HG02840 (cell line): ENCODE results near the gene BCL2L11.
A peak's percentile ranks its signal among the peaks of the same experiment; 100 is the strongest.
"Not testable (repeated sequence)": the region's sequence is repeated elsewhere in the genome, so short reads cannot be mapped to it uniquely, and the experiment has no call there.

Experiments
- ATAC-seq: cut with Tn5 transposase; IDR thresholded peaks from one replicate; pipeline ENCODE4 v1.9.1; 2021; ENCODE audit warnings: mild to moderate bottlenecking, moderate library complexity, moderate number of reproducible peaks; ENCODE audit not compliant: unreplicated experiment, low FRiP score

Gene BCL2L11

GRCh38 chr2:111120253-111121027 lies at the start of gene BCL2L11:
Gene BCL2L11 (plus strand): TSS chr2:111120914. CDS start chr2:111123746, 2,832 bp downstream.
- ATAC-seq, result peak; percentile 54

GRCh38 chr2:111071600-111072171 lies 49.0 kb upstream of the BCL2L11 start:
- no peak for ATAC-seq

- ATAC-seq, result no peak
These were observed 48.4 kb upstream of the BCL2L11 start for GRCh38 chr2:111072220-111072871.

- not testable (repeated sequence) for ATAC-seq
These were observed 38.1 kb upstream of the BCL2L11 start for GRCh38 chr2:111082659-111083058.

GRCh38 chr2:111091811-111092211 lies 28.9 kb upstream of the BCL2L11 start:
- no peak for ATAC-seq

- ATAC-seq, result no peak
These were observed 26.0 kb upstream of the BCL2L11 start for GRCh38 chr2:111094691-111095090.

GRCh38 chr2:111095434-111095833 lies 25.3 kb upstream of the BCL2L11 start:
- ATAC-seq, result no peak

GRCh38 chr2:111099402-111099801 lies 21.3 kb upstream of the BCL2L11 start:
- no peak for ATAC-seq

- no peak for ATAC-seq
These were observed 20.5 kb upstream of the BCL2L11 start for GRCh38 chr2:111100087-111100764.

- no peak for ATAC-seq
These were observed 19.9 kb upstream of the BCL2L11 start for GRCh38 chr2:111100765-111101162.

- ATAC-seq, result no peak
These were observed 19.1 kb upstream of the BCL2L11 start for GRCh38 chr2:111101592-111101991.

- ATAC-seq, result no peak
These were observed 18.5 kb upstream of the BCL2L11 start for GRCh38 chr2:111102216-111102615.

GRCh38 chr2:111105926-111106325 lies 14.8 kb upstream of the BCL2L11 start:
- ATAC-seq, result no peak

- no peak for ATAC-seq
These were observed 14.0 kb upstream of the BCL2L11 start for GRCh38 chr2:111106706-111107105.

GRCh38 chr2:111108745-111109271 lies 11.9 kb upstream of the BCL2L11 start:
- ATAC-seq, result no peak

- ATAC-seq, result no peak
These were observed 9.5 kb upstream of the BCL2L11 start for GRCh38 chr2:111111101-111111755.

GRCh38 chr2:111113838-111114237 lies 6.9 kb upstream of the BCL2L11 start:
- ATAC-seq, result no peak

GRCh38 chr2:111116011-111116746 lies 4.5 kb upstream of the BCL2L11 start:
- ATAC-seq, result no peak

GRCh38 chr2:111116843-111117597 lies 3.7 kb upstream of the BCL2L11 start:
- ATAC-seq, result no peak
